ENCODE data around the gene TBXAS1. TPM values are rescaled to one million over a fixed set of nuclear protein-coding genes. Genes with fewer than 3 reads are reported as not detected.

Gene TBXAS1
- polyA plus RNA-seq, 1 donor from 2014 or later: 0.93 TPM

- Histone ChIP-seq H3K27me3 (ENCODE audit: insufficient read depth, low read depth, low read length) (peaks cover 2% of the 10 kb centered on the region), H3K4me3 (ENCODE audit: low read length) (no peak overlapping the region), H3K9ac (ENCODE audit: low read length) (no peak overlapping the region), H3K4me2 (ENCODE audit: low read length) (no peak overlapping the region), H3F3A (ENCODE audit: insufficient read depth, low read length, poor library complexity, severe bottlenecking) (no peaks in the 10 kb centered on the region), H3K79me2 (replicated peaks; ENCODE audit: insufficient read depth, low read length) (no peaks in the 10 kb centered on the region), H3K36me3 (ENCODE audit: insufficient read depth, low read length) (no peaks in the 10 kb centered on the region), H2AFZ (ENCODE audit: low read depth, low read length) (no peak overlapping the region), H4K20me1 (ENCODE audit: insufficient read depth) (no peaks in the 10 kb centered on the region), H3K9me2 (ENCODE audit: insufficient read depth, low read length) (no peaks in the 10 kb centered on the region), H3K27ac (ENCODE audit: low read length) (no peak overlapping the region), H3K9me3 (ENCODE audit: low read length) (no peaks in the 10 kb centered on the region)
- no peak for TF ChIP-seq TAF1 (IDR thresholded peaks at IDR 0.05; ENCODE audit: low read depth)
- TF ChIP-seq EP300 (conservative IDR thresholded peaks at IDR 0.05; ENCODE audit: poor library complexity, severe bottlenecking): no peak
- TF ChIP-seq RAD21 (conservative IDR thresholded peaks at IDR 0.05): no peak
- no peak for TF ChIP-seq MXI1 (conservative IDR thresholded peaks at IDR 0.05; ENCODE audit: poor library complexity, severe bottlenecking)
- TF ChIP-seq CTCF (IDR thresholded peaks at IDR 0.05; ENCODE audit: poor library complexity, severe bottlenecking): no peak
- no peak for TF ChIP-seq EZH2 (IDR thresholded peaks at IDR 0.05; ENCODE audit: borderline replicate concordance, insufficient read depth, low read length, poor library complexity, severe bottlenecking)
- TF ChIP-seq REST (IDR thresholded peaks at IDR 0.05; ENCODE audit: borderline replicate concordance): no peak
Observed at GRCh38 chr7:140029072-140029471, 200.0 kb downstream of the TBXAS1 start.

GRCh38 chr7:140031364-140031763 is 202.3 kb downstream of the TBXAS1 start:
- Histone ChIP-seq H3K4me3 (ENCODE audit: low read length) (no peak overlapping the region), H3K9ac (ENCODE audit: low read length) (no peak overlapping the region), H3K4me2 (ENCODE audit: low read length) (no peak overlapping the region), H3K9me2 (ENCODE audit: insufficient read depth, low read length) (no peaks in the 10 kb centered on the region), H3K27me3 (ENCODE audit: insufficient read depth, low read depth, low read length) (peaks cover 2% of the 10 kb centered on the region), H4K20me1 (ENCODE audit: insufficient read depth) (no peaks in the 10 kb centered on the region), H2AFZ (ENCODE audit: low read depth, low read length) (no peak overlapping the region), H3F3A (ENCODE audit: insufficient read depth, low read length, poor library complexity, severe bottlenecking) (no peaks in the 10 kb centered on the region), H3K9me3 (ENCODE audit: low read length) (no peaks in the 10 kb centered on the region), H3K79me2 (replicated peaks; ENCODE audit: insufficient read depth, low read length) (no peaks in the 10 kb centered on the region), H3K27ac (ENCODE audit: low read length) (no peak overlapping the region), H3K36me3 (ENCODE audit: insufficient read depth, low read length) (no peaks in the 10 kb centered on the region)
- TF ChIP-seq REST (IDR thresholded peaks at IDR 0.05; ENCODE audit: borderline replicate concordance): no peak
- no peak for TF ChIP-seq POLR2AphosphoS5 (IDR thresholded peaks at IDR 0.05)
- no peak for TF ChIP-seq CTCF (IDR thresholded peaks at IDR 0.05; ENCODE audit: poor library complexity, severe bottlenecking)
- no peak for TF ChIP-seq RAD21 (conservative IDR thresholded peaks at IDR 0.05)
- TF ChIP-seq TAF1 (IDR thresholded peaks at IDR 0.05; ENCODE audit: low read depth): no peak
- TF ChIP-seq EP300 (conservative IDR thresholded peaks at IDR 0.05; ENCODE audit: poor library complexity, severe bottlenecking): no peak
- no peak for TF ChIP-seq SMC3 (conservative IDR thresholded peaks at IDR 0.05; ENCODE audit: poor library complexity)
- TF ChIP-seq MXI1 (conservative IDR thresholded peaks at IDR 0.05; ENCODE audit: poor library complexity, severe bottlenecking): no peak
- no peak for TF ChIP-seq EZH2 (IDR thresholded peaks at IDR 0.05; ENCODE audit: borderline replicate concordance, insufficient read depth, low read length, poor library complexity, severe bottlenecking)

Measured in neural cell (in vitro differentiated cells).